Chondrocyte (in vitro differentiated cells): Measurements from ENCODE around the gene APOA5. TPM values are rescaled to one million over a fixed set of nuclear protein-coding genes. Genes with fewer than 3 reads are reported as not detected.
"Not testable (repeated sequence)": the region's sequence is repeated elsewhere in the genome, so short reads cannot be mapped to it uniquely, and the experiment has no call there.

ENCODE experiments used
- DNase-seq: peaks from one replicate; pipeline ENCODE4 v3.0.0; 2021; ENCODE audit warnings: mixed read lengths, low spot score
- H3K27ac Mint-ChIP-seq: one replicate; pipeline ENCODE4 v1.8.0; 2021; ENCODE audit warnings: mild to moderate bottlenecking, moderate library complexity, mixed read lengths; ENCODE audit not compliant: unreplicated experiment
- H3K27me3 Mint-ChIP-seq: 2 replicates; pipeline ENCODE4 v1.8.0; 2021; ENCODE audit warnings: low read depth, mixed read lengths
- H3K36me3 Mint-ChIP-seq: 2 replicates; pipeline ENCODE4 v1.8.0; 2021; ENCODE audit warnings: low read depth, mixed read lengths
- H3K4me1 Mint-ChIP-seq: 2 replicates; pipeline ENCODE4 v1.8.0; 2021; ENCODE audit warnings: low read depth, mild to moderate bottlenecking, mixed read lengths
- H3K4me3 Mint-ChIP-seq: one replicate; pipeline ENCODE4 v1.8.0; 2021; ENCODE audit warnings: mild to moderate bottlenecking, moderate library complexity, mixed read lengths; ENCODE audit not compliant: unreplicated experiment
- H3K9me3 Mint-ChIP-seq: 2 replicates; pipeline ENCODE4 v1.8.0; 2021; ENCODE audit warnings: low read depth, mixed read lengths
- total RNA-seq: library from RNA; stranded (reverse); gene quantifications from 3 replicates; pipeline ENCODE4 v1.2.1, GENCODE V29; 2021
- TF ChIP-seq, protein P1 (sequence below): fragments of 200-600 bp; sonication (generic); IDR thresholded peaks from 2 replicates; pipeline ENCODE4 v1.5.0; 2021; ENCODE audit warnings: antibody characterized with exemption, mild to moderate bottlenecking, moderate library complexity

APOA5 gene
- total RNA-seq, 1 donor from 2014 or later, result not detected

DNA sequence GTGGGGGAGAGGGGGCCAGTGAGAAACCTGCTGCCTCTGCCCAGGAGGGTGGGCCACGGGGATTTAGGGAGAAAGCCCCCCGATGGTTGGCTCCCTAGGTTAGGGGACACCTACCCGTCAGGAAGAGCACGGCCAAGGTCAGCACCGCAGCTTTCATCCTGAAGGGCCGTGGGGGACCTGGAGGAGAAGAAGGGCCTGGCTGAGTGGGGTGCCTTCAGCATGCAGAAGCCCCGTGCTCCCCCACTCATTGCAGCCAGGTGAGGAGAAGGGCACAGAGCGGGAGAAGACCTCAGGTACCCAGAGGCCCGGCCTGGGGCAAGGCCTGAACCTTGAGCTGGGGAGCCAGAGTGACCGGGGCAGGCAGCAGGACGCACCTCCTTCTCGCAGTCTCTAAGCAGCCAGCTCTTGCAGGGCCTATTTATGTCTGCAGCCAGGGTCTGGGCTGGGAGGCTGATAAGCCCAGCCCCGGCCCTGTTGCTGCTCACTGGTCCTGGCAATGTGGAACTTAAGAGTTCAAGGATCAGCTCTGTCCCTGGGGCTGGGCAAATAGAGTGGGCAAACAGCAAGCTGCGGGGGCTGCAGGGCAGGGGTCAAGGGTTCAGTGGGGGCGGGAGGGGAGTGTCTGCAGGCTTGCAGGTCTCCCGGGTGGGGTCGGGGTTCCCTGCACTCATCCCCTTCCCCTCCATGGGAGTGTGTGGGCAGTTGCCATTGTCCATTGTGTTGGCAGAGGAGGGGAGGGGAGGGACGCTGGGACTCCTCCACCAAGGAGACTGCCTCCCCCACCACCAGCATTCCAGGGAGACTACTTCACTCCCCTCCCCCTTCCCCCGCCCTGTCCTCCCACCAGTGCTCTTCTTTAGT is 45.8 kb upstream of the APOA5 start, which contains the start of gene APOA1:
Gene APOA1, minus strand, starts transcription at position 392 of the 861 bp plus-strand sequence. Its CDS starts 235 bp downstream, at position 157.
- Mint-ChIP-seq H3K9me3 (no peaks in the 10 kb centered on the region), H3K4me3 (no peak within 1 kb of the TSS), H3K27ac (no peak within 1 kb of the TSS), H3K36me3 (no peaks in the 10 kb centered on the region), H3K27me3 (no peaks in the 10 kb centered on the region), H3K4me1 (peaks cover 9% of the 10 kb centered on the region)
- DNase-seq, result no peak
- TF ChIP-seq, protein P1, sequence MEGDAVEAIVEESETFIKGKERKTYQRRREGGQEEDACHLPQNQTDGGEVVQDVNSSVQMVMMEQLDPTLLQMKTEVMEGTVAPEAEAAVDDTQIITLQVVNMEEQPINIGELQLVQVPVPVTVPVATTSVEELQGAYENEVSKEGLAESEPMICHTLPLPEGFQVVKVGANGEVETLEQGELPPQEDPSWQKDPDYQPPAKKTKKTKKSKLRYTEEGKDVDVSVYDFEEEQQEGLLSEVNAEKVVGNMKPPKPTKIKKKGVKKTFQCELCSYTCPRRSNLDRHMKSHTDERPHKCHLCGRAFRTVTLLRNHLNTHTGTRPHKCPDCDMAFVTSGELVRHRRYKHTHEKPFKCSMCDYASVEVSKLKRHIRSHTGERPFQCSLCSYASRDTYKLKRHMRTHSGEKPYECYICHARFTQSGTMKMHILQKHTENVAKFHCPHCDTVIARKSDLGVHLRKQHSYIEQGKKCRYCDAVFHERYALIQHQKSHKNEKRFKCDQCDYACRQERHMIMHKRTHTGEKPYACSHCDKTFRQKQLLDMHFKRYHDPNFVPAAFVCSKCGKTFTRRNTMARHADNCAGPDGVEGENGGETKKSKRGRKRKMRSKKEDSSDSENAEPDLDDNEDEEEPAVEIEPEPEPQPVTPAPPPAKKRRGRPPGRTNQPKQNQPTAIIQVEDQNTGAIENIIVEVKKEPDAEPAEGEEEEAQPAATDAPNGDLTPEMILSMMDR, result no peak

DNA sequence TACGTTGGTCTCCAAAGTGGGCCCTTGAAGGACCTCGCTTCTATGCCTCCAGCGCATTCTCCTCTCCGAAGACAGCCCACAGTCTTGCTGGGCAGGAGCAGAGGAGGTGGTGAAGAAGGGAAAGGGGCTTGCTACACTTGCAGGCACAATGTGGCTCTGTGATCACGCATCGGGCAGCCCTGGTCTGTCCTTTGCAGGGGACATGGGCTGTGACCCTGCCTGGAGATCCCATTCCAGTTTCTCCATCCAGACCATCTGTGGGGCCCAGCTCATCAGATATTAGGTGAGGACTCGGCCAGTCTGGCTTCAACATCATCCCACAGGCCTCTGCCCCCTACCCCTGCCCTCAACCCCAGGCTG is 44.9 kb upstream of the APOA5 start:
- no peak for DNase-seq
- H3K27ac Mint-ChIP-seq, result no peak overlapping the region
- H3K9me3 Mint-ChIP-seq, result no peaks in the 10 kb centered on the region
- TF ChIP-seq, protein P1, result no peak
- H3K4me3 Mint-ChIP-seq, result no peak overlapping the region
- peaks cover 9% of the 10 kb centered on the region for H3K4me1 Mint-ChIP-seq
- no peaks in the 10 kb centered on the region for H3K27me3 Mint-ChIP-seq
- H3K36me3 Mint-ChIP-seq, result no peaks in the 10 kb centered on the region

DNA sequence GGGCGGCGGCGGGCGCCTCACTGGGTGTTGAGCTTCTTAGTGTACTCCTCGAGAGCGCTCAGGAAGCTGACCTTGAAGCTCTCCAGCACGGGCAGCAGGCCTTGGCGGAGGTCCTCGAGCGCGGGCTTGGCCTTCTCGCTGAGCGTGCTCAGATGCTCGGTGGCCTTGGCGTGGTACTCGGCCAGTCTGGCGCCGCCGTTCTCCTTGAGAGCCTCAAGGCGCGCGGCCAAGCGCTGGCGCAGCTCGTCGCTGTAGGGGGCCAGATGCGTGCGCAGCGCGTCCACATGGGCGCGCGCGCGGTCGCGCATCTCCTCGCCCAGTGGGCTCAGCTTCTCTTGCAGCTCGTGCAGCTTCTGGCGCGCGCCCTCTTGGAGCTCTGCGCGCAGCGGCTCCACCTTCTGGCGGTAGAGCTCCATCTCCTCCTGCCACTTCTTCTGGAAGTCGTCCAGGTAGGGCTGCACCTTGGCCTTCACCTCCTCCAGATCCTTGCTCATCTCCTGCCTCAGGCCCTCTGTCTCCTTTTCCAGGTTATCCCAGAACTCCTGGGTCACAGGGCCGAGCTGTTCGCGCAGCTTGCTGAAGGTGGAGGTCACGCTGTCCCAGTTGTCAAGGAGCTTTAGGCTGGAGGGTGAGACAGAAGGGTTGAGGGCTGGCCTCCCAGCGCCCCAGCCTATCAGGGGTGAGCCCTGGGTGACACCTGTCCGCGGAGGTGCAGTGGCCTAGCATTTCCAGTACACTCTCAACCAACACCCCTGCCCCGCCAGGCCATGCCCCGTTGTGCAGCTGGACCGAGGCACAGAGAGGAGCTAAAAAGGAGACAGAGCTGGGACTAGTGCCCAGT is 44.3 kb upstream of the APOA5 start:
- no peaks in the 10 kb centered on the region for H3K27me3 Mint-ChIP-seq
- H3K36me3 Mint-ChIP-seq, result no peaks in the 10 kb centered on the region
- H3K4me1 Mint-ChIP-seq, result peaks cover 9% of the 10 kb centered on the region
- no peaks in the 10 kb centered on the region for H3K9me3 Mint-ChIP-seq
- H3K4me3 Mint-ChIP-seq, result peak overlapping the region; percentile 59
- TF ChIP-seq, protein P1, result peak; percentile 83
- no peak overlapping the region for H3K27ac Mint-ChIP-seq
- DNase-seq, result no peak

DNA sequence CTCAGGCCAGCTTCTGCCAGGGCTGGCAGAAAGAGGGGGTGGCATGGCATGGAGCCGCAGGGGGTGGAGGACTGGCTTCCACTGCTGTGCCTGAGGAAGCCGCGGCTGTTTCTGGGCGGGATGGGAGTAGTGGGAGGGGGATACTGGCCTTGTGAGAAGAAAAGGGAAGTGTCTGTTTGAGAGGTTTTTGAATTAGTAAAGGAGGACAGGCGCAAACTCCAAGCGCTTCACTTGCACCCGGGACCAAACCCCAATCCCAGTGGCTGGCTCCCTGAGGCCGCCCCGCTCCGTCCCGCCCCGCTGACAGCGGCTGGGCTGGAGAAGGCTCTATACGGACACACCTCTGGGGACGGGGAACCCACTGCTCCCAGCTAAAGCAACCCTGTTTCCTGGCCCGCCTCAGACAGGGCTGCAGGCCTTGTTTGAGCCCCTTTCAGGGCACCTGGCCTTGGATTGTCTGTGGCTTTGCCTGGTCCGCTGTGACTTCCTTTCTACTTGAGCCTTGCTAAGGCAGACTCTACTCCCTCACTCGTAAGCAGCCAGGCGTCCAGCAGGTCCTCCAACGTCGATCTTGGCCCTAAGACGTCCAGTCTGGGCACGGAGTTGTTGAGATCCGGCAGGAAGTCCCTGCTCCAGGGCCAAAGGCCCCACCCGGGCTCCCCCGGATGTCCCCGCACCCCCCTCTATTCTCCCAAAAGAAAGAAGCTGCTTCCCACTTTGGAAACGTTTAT is 43.5 kb upstream of the APOA5 start:
- H3K4me1 Mint-ChIP-seq, result peaks cover 9% of the 10 kb centered on the region
- no peaks in the 10 kb centered on the region for H3K9me3 Mint-ChIP-seq
- H3K27ac Mint-ChIP-seq, result no peak overlapping the region
- H3K36me3 Mint-ChIP-seq, result no peaks in the 10 kb centered on the region
- TF ChIP-seq, protein P1, result no peak
- H3K27me3 Mint-ChIP-seq, result no peaks in the 10 kb centered on the region
- H3K4me3 Mint-ChIP-seq, result peak overlapping the region; percentile 59
- DNase-seq, result no peak

DNA sequence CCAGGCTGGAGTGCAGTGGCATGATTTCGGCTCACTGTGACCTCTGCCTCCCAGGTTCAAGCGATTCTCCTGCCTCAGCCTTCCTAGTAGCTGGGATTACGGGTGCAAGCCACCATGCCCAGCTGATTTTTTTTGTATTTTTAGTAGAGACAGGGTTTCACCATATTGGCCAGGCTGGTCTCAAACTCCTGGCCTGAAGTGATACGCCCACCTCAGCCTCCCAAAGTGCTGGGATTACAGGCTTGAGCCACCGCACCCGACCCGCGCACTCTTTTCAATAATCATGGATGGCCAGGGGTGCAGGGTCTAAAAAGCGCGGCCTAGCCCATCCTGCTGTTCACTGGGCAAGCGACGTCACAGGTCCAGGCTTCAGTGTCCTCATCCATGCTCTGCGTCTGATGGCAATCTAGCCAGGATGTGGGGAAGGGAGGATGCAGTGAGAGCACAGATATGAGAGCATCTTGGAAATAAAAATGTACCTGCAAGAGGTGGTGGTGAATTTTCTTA is 42.9 kb upstream of the APOA5 start:
- not testable (repeated sequence) for H3K9me3 Mint-ChIP-seq, H3K27me3 Mint-ChIP-seq, H3K27ac Mint-ChIP-seq, H3K36me3 Mint-ChIP-seq, DNase-seq
- H3K4me1 Mint-ChIP-seq, result peaks cover 11% of the 10 kb centered on the region
- peak overlapping the region; percentile 8 for H3K4me3 Mint-ChIP-seq
